ENCODE results near the gene PIMREG.

- TF ChIP-seq NFRKB (IDR thresholded peaks at IDR 0.05) (no peak), FOXA1 (IDR thresholded peaks at IDR 0.05) (no peak), PKNOX1 (IDR thresholded peaks at IDR 0.05) (no peak), BHLHE40 (IDR thresholded peaks at IDR 0.05; ENCODE audit: borderline replicate concordance) (no peak), FOXM1 (IDR thresholded peaks at IDR 0.05; ENCODE audit: borderline replicate concordance) (no peak), SP1 (IDR thresholded peaks at IDR 0.05) (no peak), LEF1 (IDR thresholded peaks at IDR 0.05; ENCODE audit: borderline replicate concordance) (no peak), FOXK2 (IDR thresholded peaks at IDR 0.05) (no peak), ELF4 (IDR thresholded peaks at IDR 0.05) (no peak)
These were observed 9.2 kb downstream of the PIMREG start for GRCh38 chr17:6453279-6454024.
